NOMO-1 (cell line): Measurements from ENCODE around the gene APOBR.
"Not testable (repeated sequence)": the region's sequence is repeated elsewhere in the genome, so short reads cannot be mapped to it uniquely, and the experiment has no call there.

ENCODE experiments used
- DNase-seq, 2 experiments: peaks; one replicate each; lab custom pipeline; 2025; ENCODE audit not compliant: unreplicated experiment in 2 of 2; lab: John Stamatoyannopoulos, UW

Gene APOBR

GRCh38 chr16:28526201-28527099 lies 32.0 kb downstream of the APOBR start:
- no peak for DNase-seq

DNA sequence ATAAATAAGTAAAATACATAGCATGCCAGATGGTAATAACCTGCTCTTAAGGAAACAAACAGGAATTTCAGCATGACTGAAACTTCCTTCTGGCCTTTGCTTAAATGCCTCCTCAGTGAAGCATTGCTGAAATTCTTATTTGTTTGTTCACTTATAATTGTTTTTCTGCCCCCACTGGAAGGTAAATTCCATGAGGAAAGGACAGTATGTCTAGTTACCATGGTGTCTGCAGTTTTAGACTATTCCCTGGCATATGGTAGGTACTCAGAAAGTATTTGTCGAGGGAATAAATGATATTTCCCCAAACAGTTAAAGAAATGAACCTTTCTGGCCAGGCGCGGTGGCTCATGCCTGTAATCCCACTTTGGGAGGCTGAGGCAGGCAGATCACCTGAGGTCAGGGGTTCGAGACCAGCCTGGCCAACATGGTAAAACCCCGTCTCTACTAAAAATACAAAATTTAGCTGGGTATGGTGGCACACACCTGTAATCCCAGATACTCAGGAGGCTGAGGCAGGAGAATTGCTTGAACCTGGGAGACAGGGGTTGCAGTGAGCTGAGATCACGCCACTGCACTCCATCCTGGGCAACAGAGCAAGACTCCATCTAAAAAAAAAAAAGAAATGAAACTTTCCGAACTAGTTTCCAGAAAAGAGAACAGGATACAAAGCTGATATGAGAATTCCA lies 32.8 kb downstream of the APOBR start:
- not testable (repeated sequence) for DNase-seq

DNA sequence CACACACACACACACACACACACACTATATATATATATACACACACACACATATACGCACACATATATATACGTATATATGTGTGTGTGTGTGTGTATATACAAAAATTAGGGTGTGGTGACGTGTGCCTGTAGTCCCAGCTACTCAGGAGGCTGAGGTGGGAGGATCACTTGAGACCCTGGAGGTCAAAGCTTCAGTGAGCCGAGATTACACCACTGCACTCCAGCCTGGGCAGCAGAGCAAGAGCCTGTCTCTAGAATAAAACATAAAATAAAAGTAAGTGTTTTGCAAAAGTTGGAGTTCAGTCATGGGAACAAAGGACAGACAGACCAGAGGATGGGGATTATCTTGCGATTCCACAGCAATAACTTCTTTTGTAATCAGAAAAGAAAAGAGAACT lies 33.5 kb downstream of the APOBR start:
- DNase-seq: no peak

DNA sequence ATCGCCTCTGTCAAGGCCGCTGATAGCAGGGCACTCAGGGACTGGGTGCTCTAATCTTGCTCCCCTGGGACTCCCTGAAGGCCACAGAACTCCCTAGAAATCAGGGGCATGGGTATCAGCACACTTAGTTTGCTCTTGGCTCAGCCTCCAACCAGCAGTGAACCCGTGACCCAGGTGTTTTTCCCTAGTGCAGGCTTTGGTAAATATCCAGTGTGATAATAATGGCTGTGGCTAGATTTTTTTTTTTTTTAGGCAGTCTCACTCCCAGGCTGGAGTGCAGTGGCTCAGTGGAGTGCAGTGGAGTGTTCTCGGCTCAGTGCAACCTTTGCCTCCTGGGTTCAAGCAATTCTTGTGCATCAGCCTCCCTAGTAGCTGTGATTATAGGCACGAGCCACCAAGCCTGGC lies 34.0 kb downstream of the APOBR start:
- DNase-seq: no peak

- no peak for DNase-seq
These were observed 34.7 kb downstream of the APOBR start for GRCh38 chr16:28529124-28529523.

DNA sequence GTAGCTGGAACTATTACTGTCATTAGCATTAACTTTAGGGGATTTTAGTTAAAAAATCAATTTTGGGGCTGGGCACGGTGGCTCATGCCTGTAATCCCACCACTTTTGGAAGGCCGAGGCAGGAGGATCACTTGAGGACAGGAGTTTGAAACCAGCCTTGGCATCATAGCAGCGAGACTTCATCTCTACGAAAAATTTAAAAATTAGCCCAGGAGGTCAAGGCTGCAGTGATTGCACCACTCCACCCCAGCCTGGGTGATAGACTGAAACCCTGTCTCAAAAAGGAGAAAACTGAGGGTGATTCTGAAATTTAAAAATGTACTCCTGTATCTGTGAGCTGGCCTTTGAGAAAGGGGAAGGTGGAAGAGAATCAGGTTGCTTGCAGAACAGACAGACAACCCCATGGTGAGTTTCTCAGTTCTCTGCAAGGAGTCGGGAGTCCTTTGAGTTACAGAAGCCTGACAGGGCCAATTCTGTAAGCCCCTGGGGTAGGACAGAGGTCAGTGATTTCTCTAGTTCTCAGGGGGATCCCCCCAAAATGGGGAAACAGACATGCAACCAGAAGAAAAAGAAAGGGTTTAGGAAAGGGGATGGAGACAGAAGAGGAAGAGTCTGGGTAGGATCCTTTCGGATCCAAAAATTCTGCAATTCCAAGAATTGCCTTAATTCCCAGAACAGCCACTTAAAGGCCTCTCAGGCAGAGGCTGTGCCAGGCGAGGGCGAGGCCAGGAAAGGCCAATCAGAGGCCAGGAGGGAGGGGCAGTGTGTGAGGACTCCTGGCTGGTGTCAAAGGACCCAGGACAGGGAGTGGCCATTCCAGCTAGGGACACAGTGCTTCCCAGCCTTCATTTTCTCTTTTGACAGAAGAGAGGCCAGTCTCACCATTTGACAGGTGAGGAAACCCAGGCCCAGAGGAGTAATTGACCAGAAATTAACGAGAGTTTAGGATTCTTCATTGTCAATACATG lies 37.6 kb downstream of the APOBR start:
- no peak for DNase-seq

DNA sequence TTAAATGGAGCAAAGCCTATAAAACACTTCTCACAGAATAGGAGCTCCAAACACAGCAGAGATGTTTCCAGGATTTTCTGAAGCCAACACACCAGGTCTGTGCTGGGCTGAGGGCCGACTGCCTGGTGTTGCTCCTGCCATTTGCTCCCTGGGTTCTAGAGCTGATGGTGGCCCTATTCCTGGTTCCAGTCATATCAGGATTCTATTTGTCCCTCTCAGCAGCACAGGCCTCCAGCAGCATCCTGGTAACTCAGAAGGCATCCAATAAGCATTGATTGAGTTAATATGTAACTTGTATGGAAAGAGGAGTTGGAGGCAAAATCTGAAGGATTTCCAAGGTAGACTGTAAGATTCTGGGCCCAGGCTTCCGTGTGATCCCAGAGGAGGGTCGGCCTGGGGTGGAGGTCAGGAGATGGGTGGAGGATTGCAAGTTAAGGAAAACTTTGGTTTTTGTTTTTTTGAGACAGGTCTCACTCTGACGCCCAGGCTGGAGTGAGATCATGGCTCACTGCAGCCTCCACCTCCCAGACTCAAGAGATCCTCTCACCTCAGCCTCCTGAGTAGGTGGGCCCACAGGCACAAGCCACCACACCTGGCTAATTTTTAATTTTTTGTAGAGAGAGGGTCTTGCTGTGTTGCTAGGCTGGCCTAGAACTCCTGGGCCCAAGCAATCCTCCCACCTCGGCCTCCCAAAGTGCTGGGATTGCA lies 38.7 kb downstream of the APOBR start:
- no peak for DNase-seq

GRCh38 chr16:28534542-28535373 lies 40.3 kb downstream of the APOBR start:
- DNase-seq: peak; percentile 94 to 99

- DNase-seq: no peak
These were observed 42.6 kb downstream of the APOBR start for GRCh38 chr16:28537076-28537475.

- no peak for DNase-seq
These were observed 43.7 kb downstream of the APOBR start for GRCh38 chr16:28537964-28538732.

- DNase-seq: no peak
These were observed 44.5 kb downstream of the APOBR start, which contains the start of gene NUPR1 for GRCh38 chr16:28538733-28539596. Gene NUPR1, minus strand, starts transcription at chr16:28538974. Its CDS starts 67 bp downstream, at chr16:28538907.

- no peak for DNase-seq
These were observed 45.9 kb downstream of the APOBR start for GRCh38 chr16:28540346-28540745.

- DNase-seq: no peak
These were observed 48.2 kb downstream of the APOBR start for GRCh38 chr16:28542646-28543045.

DNA sequence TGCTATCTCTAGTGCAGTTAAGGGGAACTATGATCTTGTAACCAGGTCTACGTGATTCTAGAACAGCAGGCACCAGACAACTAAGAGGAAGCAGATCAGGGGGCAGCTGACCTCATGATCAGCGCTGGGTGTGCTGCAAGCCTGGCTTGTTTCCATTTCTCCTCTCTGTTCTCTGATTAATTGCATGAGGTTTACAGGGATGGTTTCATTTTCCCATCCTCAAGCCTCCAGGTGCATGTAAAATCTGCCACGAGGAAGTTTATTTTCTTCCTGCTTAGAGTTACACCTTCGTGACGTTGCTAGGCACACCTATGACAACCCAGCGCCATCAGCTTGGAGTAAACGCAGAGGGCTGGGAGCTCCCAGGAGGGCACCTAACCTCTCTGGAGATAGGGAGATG lies 48.6 kb downstream of the APOBR start:
- DNase-seq: peak; percentile 79 to 97

- no peak for DNase-seq
These were observed 50.6 kb downstream of the APOBR start for GRCh38 chr16:28544998-28545397.

DNA sequence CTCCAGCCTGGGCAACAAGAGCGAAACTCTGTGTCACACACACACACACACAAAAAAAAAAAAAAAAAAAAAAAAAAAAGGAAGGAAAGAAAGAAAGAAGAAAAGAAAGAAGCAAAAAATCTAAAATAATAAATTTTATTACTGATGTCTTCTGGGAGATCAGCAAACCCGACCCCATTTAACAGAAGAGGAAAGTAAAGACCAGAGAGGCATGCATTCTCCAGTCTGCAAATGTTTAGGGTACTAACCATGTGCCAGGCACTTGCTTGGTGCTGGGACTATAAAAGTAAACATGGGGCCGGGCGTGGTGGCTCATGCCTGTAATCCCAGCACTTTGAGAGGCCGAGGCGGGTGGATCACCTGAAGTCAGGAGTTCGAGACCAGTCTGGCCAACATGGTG lies 51.5 kb downstream of the APOBR start:
- not testable (repeated sequence) for DNase-seq

GRCh38 chr16:28546626-28547025 lies 52.2 kb downstream of the APOBR start:
- no peak for DNase-seq
